Natural killer cell (primary cell): Measurements from ENCODE around the gene CDK11A. TPM values are rescaled to one million over a fixed set of nuclear protein-coding genes. Genes with fewer than 3 reads are reported as not detected.
A peak's percentile ranks its signal among the peaks of the same experiment; 100 is the strongest.

ENCODE experiments used
- ATAC-seq, 3 donors: fragments of 150-1000 bp in 2 of 3; fragments of 200-7000 bp in 1 of 3; cut with Tn5 transposase; 1 replicate in 1 of 3; 2 replicates in 2 of 3; pipeline ENCODE4 v1.10.0; 2021; ENCODE audit warnings: mild to moderate bottlenecking in 2 of 3, moderate library complexity in 2 of 3
- DNase-seq, 2 donors: peaks; one replicate each; pipeline versions ENCODE4 v3.0.0 to v3.0.0-alpha.2; 2013 to 2021; ENCODE audit warnings: mixed read lengths in 1 of 2
- H3K27ac ChIP-seq: one replicate; pipeline ENCODE4 v1.5.1; 2013; ENCODE audit warnings: mild to moderate bottlenecking, low read length
- H3K27me3 ChIP-seq: one replicate; pipeline ENCODE4 v1.6.1; 2013; ENCODE audit warnings: low read length; ENCODE audit not compliant: control insufficient read depth, insufficient read depth
- H3K36me3 ChIP-seq: one replicate; pipeline ENCODE4 v1.6.1; 2013; ENCODE audit warnings: low read length; ENCODE audit not compliant: control insufficient read depth, insufficient read depth
- H3K4me1 ChIP-seq: one replicate; pipeline ENCODE4 v1.6.1; 2013; ENCODE audit warnings: low read length; ENCODE audit not compliant: control insufficient read depth, insufficient read depth
- H3K4me3 ChIP-seq: one replicate; pipeline ENCODE4 v1.5.1; 2013; ENCODE audit warnings: low read length
- H3K9me3 ChIP-seq: one replicate; pipeline ENCODE4 v1.6.1; 2013; ENCODE audit warnings: low read length; ENCODE audit not compliant: control insufficient read depth, insufficient read depth
- H3K27ac Mint-ChIP-seq, 2 donors: one replicate each; pipeline ENCODE4 v1.8.0; 2022; ENCODE audit warnings: mild to moderate bottlenecking in 2 of 2, mixed read lengths in 2 of 2, moderate library complexity in 1 of 2
- H3K27me3 Mint-ChIP-seq, 2 donors: one replicate each; pipeline ENCODE4 v1.8.0; 2022; ENCODE audit warnings: low read depth in 2 of 2, mixed read lengths in 2 of 2
- H3K36me3 Mint-ChIP-seq: one replicate; pipeline ENCODE4 v1.8.0; 2022; ENCODE audit warnings: mixed read lengths
- H3K4me1 Mint-ChIP-seq, 2 donors: one replicate each; pipeline ENCODE4 v1.8.0; 2022; ENCODE audit warnings: mixed read lengths in 2 of 2
- H3K4me3 Mint-ChIP-seq: one replicate; pipeline ENCODE4 v1.8.0; 2022; ENCODE audit warnings: mild to moderate bottlenecking, moderate library complexity, mixed read lengths
- H3K9me3 Mint-ChIP-seq, 2 donors: one replicate each; pipeline ENCODE4 v1.8.0; 2022; ENCODE audit warnings: mixed read lengths in 2 of 2
- CTCF ChIP-seq: fragments of 200-600 bp; IDR thresholded peaks from one replicate; pipeline ENCODE4 v1.8.0; 2022; ENCODE audit warnings: antibody characterized with exemption
- WGBS: methylation state at CpG from one replicate; pipeline ENCODE4 v1.1.7; 2013; ENCODE audit warnings: missing lambda C conversion rate; ENCODE audit not compliant: insufficient coverage; 5-methylcytosine and 5-hydroxymethylcytosine counted together
- intact Hi-C: fragments of 100-400 bp; cut with micrococcal nuclease; formaldehyde crosslinking; loops from one replicate; pipeline ENCODE4 v1.14.2; 2022
- total RNA-seq, 4 donors: library from RNA; stranded (reverse); fragments of 120-200 nt in 1 of 4; gene quantifications; one replicate each; pipeline versions ENCODE4 v1.2.3 to v1.2.4, GENCODE V29; 2013 to 2022

Gene CDK11A
- total RNA-seq, 3 donors from 2014 or later (not counting 1 experiment from before 2014, with no cell fraction given), result 191 to 242 (median 216) TPM

- Mint-ChIP-seq H3K27me3 (no peaks in the 10 kb centered on the region), H3K4me3 (peak overlapping the region; percentile 17), H3K4me1 (peaks cover 21 to 28% of the 10 kb centered on the region in 2 donors), H3K36me3 (no peaks in the 10 kb centered on the region), H3K9me3 (no peaks in the 10 kb centered on the region), H3K27ac (peak overlapping the region; percentile 82)
- TF ChIP-seq CTCF, result no peak
- Histone ChIP-seq H3K4me1 (peaks cover 26% of the 10 kb centered on the region), H3K4me3 (no peak overlapping the region), H3K9me3 (no peaks in the 10 kb centered on the region), H3K36me3 (peaks cover 59% of the 10 kb centered on the region), H3K27ac (no peak overlapping the region), H3K27me3 (no peaks in the 10 kb centered on the region)
- DNase-seq (no peak), ATAC-seq (no peak)
- WGBS, result 93% methylated on average over 25 of the region's 25 CpGs
- intact Hi-C loops, result no loop called here
These were observed 33.4 kb upstream of the CDK11A start for GRCh38 chr1:1757422-1758058.

GRCh38 chr1:1756661-1757421 is 32.7 kb upstream of the CDK11A start:
- ATAC-seq (no peak), DNase-seq (no peak)
- Mint-ChIP-seq H3K9me3 (no peaks in the 10 kb centered on the region), H3K4me1 (peaks cover 21 to 26% of the 10 kb centered on the region in 2 donors), H3K27me3 (no peaks in the 10 kb centered on the region), H3K27ac (no peak overlapping the region), H3K36me3 (no peaks in the 10 kb centered on the region), H3K4me3 (no peak overlapping the region)
- TF ChIP-seq CTCF, result no peak
- 90% methylated on average over 32 of the region's 33 CpGs for WGBS
- Histone ChIP-seq H3K27me3 (no peaks in the 10 kb centered on the region), H3K9me3 (no peaks in the 10 kb centered on the region), H3K36me3 (peaks cover 58% of the 10 kb centered on the region), H3K4me3 (no peak overlapping the region), H3K27ac (no peak overlapping the region), H3K4me1 (peaks cover 26% of the 10 kb centered on the region)
- intact Hi-C loops, result no loop called here

- no peaks in the 10 kb centered on the region for H3K27me3 ChIP-seq
- ATAC-seq, result no peak
- TF ChIP-seq CTCF, result no peak
- no peaks in the 10 kb centered on the region for H3K9me3 ChIP-seq
- 94% methylated on average over 15 of the region's 15 CpGs for WGBS
- intact Hi-C loops, result no loop called here
- Mint-ChIP-seq H3K27me3 (no peaks in the 10 kb centered on the region), H3K9me3 (no peaks in the 10 kb centered on the region), H3K4me1 (peaks cover 21 to 23% of the 10 kb centered on the region in 2 donors), H3K36me3 (no peaks in the 10 kb centered on the region), H3K4me3 (no peak overlapping the region), H3K27ac (no peak overlapping the region)
- peaks cover 26% of the 10 kb centered on the region for H3K4me1 ChIP-seq
- no peak for DNase-seq
- no peak overlapping the region for H3K27ac ChIP-seq
- H3K4me3 ChIP-seq, result no peak overlapping the region
- peaks cover 49% of the 10 kb centered on the region for H3K36me3 ChIP-seq
These were observed 31.7 kb upstream of the CDK11A start for GRCh38 chr1:1755852-1756251.
